Occipital lobe (tissue), 2 donors: Measurements from ENCODE around the gene CDRT4. TPM values are rescaled to one million over a fixed set of nuclear protein-coding genes. Genes with fewer than 3 reads are reported as not detected.

Experiments used
- DNase-seq: peaks from one replicate; lab custom pipeline; 2025; lab: John Stamatoyannopoulos, UW
- total RNA-seq: library from RNA; depleted of rRNA; stranded (reverse); fragments of >200 nt; gene quantifications from one replicate; pipeline ENCODE4 v1.2.3, GENCODE V29; 2014

The CDRT4 gene
- total RNA-seq, 1 donor from 2014 or later, result 10.0 TPM

DNA sequence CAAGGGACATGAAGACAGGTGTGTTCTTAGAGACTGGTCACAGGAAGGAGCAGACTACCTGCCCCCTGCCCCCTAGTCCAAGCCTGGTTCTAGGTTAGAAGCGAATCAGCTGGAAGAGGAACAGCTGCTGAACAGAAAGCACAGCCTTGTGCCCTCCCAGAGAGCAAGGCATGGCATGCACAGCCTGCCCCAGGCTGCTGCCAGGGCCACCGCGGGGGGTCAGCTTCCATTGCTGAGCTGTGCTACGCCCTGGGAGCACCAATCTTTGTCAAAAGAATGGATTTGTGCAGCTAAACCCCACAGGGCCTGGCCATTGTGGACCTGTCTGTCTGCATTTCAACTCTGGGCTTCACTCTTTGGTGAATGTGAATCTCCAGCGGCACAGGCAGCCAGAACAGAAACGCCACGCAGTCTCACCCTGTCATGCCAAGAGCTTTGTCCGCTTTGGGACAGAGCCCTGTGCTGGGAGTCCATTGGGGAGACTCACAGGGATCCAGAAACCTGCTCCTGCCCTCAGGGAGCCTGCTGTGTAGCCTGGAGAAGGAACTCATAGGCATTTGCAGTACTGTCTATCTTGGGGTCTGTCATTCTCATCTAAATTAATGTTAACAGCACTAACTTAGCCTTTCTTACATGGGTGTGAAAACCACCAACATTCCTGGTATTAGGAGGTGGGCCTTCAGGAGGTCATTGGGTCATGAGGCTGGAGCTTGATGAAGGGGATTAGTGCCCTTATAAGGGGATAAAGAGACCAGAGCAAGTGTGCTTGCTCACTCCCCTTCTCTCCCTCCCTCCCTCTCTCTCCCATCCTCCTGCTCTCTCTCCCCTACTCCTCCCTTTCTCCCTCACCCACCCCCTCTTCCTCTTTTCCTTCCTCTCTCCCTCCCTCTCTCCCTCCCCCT lies 25.6 kb upstream of the CDRT4 start:
- no peak for DNase-seq

DNA sequence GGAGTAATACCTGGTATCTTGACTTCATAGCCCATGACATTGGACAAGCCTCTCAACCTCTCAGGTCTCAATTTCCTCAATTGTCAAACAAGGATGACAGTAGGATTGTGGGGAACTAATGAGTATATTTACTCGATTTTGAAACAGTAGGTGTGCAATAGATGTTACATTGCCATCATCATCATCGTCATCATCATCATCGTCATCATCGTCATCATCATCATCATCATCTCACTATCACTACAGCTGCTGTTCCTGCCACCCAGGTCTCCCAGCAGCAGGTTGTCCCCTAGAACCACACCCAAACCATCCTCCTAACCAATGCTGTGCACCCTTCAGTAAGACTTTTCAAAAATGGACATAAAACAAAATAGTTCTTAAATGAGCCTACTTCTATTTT lies 24.8 kb upstream of the CDRT4 start:
- no peak for DNase-seq

DNA sequence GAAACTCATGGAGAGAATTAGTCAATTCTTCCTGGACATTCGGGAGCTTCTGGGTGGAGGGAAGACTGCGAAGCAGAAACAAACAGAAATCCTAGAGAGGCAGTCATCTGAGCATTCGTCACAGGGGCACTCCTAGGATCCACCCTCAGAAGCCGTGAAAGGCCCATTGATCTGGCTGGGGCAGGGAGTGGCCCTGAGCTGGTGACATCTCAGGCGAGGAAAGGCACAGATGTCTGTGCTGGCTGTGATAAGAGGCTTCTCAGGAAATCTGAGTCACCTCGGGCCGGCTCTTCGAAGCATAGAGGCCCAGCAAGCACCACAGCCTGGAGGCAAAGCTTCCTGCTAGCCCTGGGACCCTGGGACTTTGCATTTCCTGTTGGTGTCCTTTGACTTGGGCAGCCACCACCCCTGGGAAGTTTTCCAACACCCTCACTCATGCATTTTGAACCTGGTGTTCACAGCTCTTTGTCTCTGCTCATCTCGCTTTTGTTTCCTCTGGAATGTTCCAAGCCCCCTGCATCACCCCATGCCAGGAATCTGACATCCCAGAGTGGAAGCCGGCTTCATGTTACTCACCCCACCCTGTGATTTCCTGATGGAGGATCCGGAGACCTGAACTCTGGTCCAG lies 23.3 kb upstream of the CDRT4 start:
- peak; percentile 50 for DNase-seq

DNA sequence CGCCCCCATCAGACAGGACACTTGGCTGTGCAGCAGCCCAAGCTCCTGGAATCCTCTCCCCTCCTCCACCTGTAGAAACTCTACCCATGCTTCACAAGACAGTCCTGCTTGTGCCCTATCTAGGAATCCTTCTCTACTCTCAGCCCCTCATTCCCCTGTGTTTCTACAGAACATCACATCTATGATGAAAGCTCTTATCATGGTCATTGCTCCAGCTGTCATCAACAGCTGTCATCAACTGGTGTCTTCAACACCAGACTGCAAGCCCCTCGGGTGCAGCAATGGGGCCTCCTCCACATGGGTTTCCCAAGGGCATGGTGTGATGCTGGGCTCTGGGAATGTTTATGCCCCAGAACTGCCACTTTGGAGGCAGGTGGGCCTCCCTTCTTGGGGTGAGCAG lies 21.1 kb upstream of the CDRT4 start:
- no peak for DNase-seq

DNA sequence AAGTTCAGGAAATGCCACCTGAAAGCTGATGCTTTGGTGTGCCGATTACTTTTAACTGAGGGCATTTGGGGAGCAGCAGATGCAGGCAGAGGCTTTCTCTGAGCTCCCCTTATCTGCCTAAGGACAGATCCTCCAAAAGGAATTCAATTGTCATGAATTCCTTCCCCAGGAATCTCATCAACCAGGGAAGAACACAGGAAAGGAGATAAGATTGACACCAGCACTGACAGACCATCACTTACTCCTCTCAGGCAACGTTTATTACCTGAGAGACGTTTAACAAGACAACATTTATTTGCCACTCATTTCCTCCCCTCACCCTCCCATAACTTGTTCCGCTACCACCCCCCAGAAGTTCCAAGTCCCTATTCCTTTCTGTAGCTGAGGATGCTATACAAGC lies 17.6 kb upstream of the CDRT4 start:
- no peak for DNase-seq

DNA sequence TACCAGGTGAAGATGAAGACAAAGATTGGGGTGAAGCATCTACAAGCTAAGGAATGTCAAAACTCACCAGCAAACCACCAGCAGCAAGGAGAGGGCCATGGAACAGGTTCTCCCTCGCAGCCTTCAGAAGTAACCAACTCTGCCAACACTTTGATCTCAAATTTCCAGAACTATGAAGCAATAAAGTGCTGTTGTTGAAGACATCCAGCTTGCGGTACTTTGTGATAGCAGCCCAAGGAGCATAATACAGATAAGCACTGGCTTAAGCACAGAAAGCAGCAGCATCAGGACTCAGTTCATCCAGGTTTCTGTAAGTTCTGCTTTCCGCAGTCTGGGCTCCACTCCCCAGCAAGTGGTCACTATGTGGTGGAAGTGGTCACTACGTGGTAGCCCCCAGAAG lies 16.0 kb upstream of the CDRT4 start:
- no peak for DNase-seq

DNA sequence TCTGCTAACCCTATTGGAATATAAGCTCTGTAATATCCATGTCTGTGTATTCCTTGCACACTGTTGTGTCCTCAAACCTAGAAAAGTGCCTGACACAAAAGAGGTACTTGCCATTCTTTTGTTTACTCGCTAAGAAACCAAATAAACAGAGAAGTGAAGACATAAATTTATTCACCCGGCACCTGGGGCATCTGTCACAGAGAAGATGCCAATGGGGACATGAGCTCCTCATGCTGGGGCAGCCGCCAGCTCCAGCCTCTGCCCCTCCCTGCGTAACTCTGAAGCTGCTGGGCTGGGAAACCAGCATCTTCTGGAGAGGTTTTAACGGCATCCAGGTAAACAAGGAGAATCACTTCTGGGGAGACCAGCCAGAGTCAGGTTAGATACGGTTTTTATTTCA lies 15.1 kb upstream of the CDRT4 start:
- DNase-seq, result no peak

DNA sequence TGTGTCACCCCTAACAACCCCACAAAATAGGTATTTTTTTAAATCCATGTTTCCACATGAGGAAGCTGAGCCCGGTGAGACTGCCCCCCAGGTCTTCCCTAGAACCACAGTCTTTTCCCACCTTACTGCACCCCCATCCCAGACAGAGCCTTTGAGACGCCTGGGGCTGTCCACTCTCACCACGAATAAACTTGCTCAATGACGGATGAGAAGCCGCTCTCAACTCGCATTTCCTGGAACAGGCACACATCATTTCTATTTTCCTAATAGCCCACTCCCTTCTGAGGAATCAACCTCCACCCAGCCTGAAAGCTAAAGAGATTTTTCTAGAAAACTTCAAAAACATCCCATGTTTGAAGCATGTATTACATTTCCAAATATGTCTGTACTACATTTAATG lies 14.1 kb upstream of the CDRT4 start:
- no peak for DNase-seq

DNA sequence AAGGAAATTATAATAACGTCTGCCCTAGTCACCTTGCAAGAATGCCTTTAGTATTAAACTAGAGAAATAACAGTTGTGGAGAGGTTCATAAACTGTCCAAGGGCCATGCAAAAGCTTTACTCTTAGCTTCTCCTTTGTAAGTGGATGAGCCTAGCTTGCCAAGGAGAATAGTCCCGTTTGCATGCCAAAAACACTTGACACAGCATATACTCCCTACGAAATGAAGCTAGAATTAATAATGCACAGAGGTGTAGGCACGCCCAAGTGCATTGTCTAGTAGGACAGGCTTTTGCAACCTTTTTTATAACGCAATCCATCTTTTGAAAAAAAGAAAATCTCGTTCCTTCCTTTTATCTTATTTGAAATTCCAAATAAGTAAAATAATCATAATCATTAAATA lies 12.8 kb upstream of the CDRT4 start:
- no peak for DNase-seq

DNA sequence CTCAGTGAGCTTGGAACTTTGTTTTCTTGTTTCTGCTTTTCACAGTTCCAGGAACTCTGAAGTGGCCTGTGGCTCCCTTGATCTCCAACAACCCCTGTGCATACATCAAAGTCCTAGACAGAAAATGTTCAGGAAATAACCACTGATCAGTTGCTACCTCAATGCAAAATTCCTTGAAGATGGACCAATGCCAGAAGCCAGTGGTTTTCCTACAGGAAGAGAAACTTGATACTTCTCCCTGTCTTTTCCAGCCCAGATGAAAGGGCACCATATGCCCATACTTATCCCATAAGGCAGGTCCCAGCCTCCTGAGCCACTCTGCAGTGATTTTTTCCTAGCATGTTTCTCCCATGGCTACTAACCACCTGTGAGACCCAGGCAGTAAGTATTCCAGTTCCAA lies 12.3 kb upstream of the CDRT4 start:
- no peak for DNase-seq

DNA sequence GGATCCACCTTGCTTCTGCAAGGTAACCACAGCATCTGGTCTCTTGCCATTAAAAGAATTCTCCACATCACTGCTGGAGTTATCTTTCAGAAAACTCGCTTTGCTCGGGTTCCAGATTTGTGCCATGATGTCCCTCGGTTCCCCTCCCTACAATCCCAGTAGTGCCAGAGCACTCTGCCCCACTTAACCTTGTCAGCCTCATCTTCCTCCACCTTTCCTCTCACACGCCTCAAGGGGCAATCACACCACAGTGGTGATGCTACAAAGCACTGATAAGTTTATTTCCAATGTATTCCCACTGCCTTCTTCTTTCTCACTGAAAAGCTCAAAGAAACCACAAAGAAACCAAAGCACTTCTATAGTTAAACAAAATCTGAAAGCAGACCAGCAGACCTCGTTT lies 11.4 kb upstream of the CDRT4 start:
- no peak for DNase-seq

DNA sequence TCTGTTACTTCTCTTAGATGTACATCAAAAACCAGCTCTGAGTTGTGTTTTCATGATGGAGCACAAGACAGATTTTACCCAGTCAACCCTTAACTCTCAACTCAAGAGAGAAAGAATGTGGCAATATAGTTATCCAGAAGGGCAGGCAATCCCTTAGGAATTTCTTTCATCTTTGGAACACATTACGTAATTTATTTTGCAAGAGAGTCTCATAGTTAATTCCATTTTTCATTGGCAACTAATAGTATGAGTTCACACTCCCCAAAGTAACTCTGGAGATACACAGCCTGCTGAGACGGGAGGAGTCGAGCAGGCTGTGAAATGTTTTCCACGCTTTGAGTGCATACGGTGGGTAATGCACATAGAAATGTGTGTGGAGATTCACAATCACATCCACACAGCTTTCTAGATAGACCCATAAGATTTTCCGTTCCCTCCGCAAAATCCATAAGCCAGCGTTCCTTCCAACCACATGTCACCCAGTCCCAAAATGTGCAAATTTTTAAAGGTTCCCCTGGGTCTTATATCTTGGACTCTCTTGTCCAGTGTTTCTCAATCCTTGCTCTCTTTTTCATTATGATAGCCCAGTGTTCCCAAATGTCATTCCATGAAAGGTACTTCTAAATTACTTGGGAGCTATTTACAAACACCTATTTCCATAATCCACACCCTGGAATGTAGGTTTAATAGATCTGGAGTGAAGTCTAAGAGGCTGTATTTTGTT lies 8.4 kb upstream of the CDRT4 start:
- DNase-seq, result no peak

DNA sequence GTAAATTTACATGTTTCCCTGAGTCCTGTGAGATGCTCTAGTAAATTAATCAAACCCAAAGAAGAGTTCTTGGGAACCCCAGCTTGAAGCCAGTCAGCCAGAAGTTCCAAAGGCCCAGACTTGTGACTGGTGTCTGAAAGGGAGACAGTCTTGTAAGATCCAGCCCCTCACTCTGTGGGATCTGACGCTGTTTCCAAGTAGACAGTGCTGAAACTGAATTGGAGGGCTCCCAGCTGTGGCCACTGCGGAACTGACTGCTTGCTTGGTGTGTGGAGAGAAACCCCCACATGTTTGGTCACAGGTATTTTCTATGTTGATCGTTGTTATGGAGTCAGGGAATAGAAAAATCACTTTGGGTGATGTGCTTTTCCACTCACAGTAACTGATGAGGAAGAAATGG lies 5.5 kb upstream of the CDRT4 start:
- DNase-seq, result no peak

DNA sequence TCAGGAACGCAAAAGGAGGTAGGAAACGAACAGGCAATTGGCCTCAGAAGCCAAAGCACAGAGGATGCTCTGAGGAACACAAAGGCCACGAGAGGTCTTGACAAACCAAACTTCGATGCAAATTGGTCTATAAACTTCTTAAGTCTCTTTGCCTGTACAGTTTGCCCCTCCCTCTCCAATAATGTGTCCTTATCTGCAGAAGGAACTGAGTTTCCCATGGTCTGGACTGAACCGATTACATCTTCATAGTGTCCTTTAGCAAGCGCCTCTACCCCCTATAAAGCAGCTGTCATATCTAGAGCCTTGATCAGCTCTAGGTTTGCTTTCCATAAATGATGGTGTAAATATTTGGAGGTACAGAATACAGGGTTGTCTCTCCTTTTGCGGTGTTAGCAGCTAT lies 3.1 kb upstream of the CDRT4 start:
- DNase-seq, result no peak

DNA sequence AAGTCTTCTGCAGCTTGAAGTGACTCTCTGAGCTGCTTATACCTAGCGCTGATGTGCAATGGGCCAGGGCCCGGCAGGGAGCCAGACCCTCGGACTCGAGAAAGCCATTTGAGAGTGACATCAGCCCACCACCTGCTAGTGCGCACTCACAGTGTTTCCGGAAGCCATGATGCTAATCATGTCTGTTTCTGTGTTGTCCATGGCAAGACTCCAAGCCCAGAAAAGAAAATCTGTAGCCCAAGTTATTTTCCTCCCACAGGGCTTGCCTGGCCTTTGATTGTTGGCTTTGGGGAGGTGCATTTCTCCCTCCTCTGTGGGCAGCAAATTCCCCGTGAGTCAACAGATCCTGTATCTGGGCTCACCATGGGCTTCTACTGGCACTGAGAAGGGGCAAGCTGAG lies 1.8 kb upstream of the CDRT4 start:
- no peak for DNase-seq

DNA sequence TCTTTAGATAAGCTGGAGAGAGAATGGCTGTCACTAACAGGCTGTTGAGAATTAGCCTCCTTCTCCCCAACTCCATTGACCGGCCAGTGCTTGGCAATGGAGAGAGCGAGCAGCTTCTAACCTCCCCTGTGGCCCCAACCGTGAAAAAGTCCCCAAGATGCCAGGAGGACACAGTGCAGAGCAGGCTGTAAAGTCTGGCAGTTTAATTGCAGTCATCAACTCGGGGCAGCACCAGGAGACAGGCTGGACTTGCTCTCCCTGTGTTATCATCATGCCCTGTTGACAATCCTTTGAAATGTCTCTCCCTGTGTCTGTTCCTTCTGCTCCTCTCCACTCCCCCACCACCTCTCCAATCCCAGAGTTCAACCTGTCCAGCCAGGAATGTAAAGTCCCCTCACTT lies 705 bp upstream of the CDRT4 start:
- DNase-seq, result no peak

DNA sequence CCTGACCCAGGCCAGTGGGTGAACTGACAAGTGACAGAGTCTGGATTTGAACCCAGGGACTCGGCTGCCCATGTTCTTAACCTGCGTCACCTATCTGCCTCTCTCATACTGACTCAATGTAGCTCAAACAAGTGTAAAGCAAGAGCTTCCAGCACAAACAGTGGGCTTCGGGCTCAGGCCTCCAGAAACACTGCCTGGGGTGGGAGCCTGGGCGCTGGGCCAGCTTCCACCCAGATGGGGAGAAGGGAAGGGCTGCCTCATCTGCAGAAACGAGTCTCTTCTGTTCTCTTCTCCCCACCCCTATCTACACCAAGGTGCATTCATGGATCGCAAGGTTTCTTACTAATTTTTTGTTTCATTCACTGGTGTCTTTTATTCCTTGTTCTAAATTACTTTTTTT lies 1.3 kb downstream of the CDRT4 start:
- DNase-seq, result no peak

DNA sequence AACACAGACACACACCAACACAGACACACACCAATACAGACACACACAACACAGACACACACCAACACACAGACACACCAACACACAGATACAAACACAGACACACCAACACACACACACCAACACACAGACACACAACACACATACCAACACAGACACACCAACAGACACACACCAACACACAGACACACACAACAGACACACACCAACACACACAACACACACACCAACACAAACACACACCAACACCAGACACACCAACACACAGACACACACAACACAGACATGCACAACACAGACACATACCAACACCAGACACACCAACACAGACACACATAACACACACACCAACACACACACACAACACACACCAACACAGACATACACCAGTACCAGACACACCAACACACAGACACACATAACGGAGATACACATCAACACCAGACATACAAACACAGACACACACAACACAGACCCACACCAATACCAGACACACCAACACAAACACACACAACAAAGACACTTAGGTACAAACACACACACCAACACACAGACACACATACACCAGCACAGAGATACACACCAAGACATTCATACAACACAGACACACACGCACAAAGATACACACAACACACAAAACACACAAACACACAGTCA lies 2.2 kb downstream of the CDRT4 start:
- no peak for DNase-seq

DNA sequence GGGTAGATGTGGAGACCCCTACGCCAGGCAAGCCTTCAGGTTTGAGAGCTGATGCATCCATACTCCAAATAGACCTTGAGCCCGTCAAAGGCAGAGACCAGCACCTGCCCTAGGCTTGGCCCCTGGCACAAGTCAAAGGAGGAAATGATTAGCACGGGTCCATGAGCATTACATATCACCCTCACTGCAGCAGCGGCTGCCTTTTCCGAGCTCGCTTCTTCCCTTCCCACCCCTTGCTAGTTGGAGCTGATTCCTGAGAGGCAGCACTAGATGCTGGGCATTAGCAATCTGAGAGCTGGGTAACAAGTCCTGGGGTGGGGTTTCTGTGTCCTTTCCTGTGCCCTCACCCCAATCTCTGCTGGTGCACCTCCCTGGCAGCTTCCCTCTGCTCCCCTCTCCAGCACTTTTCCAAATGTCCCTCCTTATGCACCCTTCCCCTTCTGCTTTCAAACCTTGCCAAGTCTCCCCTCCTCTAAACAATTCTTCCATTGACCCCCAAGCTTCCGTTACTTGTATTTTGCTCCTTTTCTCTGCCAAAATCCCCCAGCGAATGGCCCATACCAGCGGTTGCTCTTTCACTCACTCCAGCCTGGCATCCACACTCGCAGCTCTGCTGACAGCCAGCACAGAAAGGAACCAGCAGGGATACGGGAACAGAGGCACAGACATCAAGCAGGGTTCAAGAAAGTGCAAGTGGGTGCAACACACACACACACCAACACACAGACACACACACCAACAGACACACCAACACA lies 3.0 kb downstream of the CDRT4 start:
- no peak for DNase-seq

DNA sequence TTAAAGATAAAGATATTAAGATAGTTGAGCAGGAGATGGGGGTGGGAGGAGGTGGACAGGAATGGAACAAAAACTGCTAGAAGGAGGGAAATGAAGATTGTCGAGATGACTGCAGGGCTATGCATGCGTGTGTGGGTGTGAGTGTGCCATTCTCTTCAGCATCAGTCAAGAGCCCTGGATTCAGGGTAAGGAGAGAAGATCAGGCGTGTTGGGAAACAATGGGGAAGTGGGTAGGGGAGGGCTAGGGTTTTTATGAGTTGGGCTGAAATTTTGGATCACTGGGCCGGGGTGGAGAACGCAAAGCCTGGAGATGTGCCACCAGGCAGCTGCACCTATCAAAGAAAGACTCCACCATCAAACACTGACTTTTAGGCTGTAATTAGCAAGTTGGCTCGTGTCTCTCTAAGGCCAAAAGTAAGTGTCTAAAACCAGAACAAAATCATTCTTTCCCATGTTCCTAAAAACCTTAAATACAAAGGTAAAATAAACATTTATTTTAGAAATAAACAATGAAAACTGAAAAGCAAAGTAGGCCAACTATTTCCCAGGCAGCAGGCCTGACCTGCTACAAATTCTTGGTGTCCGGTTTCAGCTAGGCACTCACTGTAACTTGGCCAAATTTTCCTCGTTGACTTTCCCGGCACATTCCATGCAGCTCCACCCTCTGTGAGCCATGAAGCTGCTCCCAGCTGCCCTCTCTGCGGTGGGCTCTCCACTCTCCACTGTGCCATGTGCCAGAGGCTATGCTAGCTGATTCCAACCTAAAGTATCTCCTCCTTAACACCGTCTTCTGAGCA lies 4.2 kb downstream of the CDRT4 start:
- DNase-seq, result no peak

DNA sequence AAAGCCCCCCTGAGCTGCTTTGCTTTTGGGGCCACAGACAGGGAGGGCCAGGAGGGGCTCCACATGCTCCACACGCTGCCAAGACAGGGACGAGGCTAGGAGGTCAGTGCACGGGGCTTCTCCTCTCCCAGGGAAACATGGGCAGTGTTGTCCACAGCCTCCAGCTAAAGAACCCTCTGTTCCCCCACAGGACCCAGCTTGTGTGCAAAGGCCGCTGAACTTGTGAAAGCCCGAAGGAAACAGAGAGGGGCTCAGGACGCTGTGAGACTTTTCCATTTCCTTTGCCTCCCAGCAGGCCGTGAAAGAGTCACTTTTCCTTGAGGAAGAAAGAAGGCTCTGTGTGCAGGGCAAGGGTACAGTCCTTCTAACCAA lies 9.7 kb downstream of the CDRT4 start:
- DNase-seq, result no peak
